Caco-2 (cell line): Measurements from ENCODE around the gene TMEM63B. TPM values are rescaled to one million over a fixed set of nuclear protein-coding genes. Genes with fewer than 3 reads are reported as not detected.
"Not testable (repeated sequence)": the region's sequence is repeated elsewhere in the genome, so short reads cannot be mapped to it uniquely, and the experiment has no call there.

Source experiments
- BruUV-seq: library from RNA; stranded (reverse); fragments of 400-500 nt; replicated peaks from 2 replicates; lab custom pipeline; 2021; lab: Mats Ljungman, UMichigan
- CTCF ChIA-PET: fragments of 300-600 bp; sonication (Branson Sonifier 250); formaldehyde crosslinking; loops from one replicate; lab custom pipeline; 2022; ENCODE audit warnings: antibody characterized with exemption; lab: Charles Lee
- POLR2A ChIA-PET: fragments of 300-600 bp; sonication (Branson Sonifier 250); formaldehyde crosslinking; loops from one replicate; lab custom pipeline; 2022; ENCODE audit warnings: antibody characterized with exemption; lab: Charles Lee
- DNase-seq, 2 experiments: peaks; one replicate each; pipeline versions ENCODE4 v3.0.0 to v3.0.0-alpha.2; 2020 to 2022
- H3K27me3 ChIP-seq: replicated peaks from 2 replicates; pipeline ENCODE4 v1.6.0; 2011; ENCODE audit warnings: low read length; ENCODE audit not compliant: control insufficient read depth, insufficient read depth
- H3K36me3 ChIP-seq: 2 replicates; pipeline ENCODE4 v1.5.1; 2011; ENCODE audit warnings: low read length; ENCODE audit not compliant: control insufficient read depth, insufficient read depth
- H3K4me1 ChIP-seq: fragments of 250-450 bp; sonication (Bioruptor Pico); 2 replicates; pipeline ENCODE4 v1.5.1; 2020; ENCODE audit warnings: mild to moderate bottlenecking
- H3K4me3 ChIP-seq: 2 replicates; pipeline ENCODE4 v1.5.1; 2011; ENCODE audit warnings: low read depth, mild to moderate bottlenecking, control low read depth, low read length
- H3K9me3 ChIP-seq: fragments of 250-450 bp; sonication (Bioruptor Pico); 2 replicates; pipeline ENCODE4 v1.5.1; 2020; ENCODE audit warnings: mild to moderate bottlenecking, moderate library complexity
- H3K27ac Mint-ChIP-seq: one replicate; pipeline ENCODE4 v1.8.0; 2022; ENCODE audit warnings: mixed read lengths; ENCODE audit not compliant: unreplicated experiment
- H3K27me3 Mint-ChIP-seq: one replicate; pipeline ENCODE4 v1.8.0; 2022; ENCODE audit warnings: mixed read lengths; ENCODE audit not compliant: insufficient read depth, unreplicated experiment
- H3K36me3 Mint-ChIP-seq: one replicate; pipeline ENCODE4 v1.8.0; 2022; ENCODE audit warnings: mild to moderate bottlenecking, mixed read lengths; ENCODE audit not compliant: insufficient read depth, unreplicated experiment
- H3K4me1 Mint-ChIP-seq: one replicate; pipeline ENCODE4 v1.8.0; 2022; ENCODE audit warnings: low read depth, mixed read lengths; ENCODE audit not compliant: unreplicated experiment
- H3K4me3 Mint-ChIP-seq: one replicate; pipeline ENCODE4 v1.8.0; 2022; ENCODE audit warnings: mild to moderate bottlenecking, moderate library complexity, mixed read lengths; ENCODE audit not compliant: unreplicated experiment
- H3K9me3 Mint-ChIP-seq: one replicate; pipeline ENCODE4 v1.8.0; 2022; ENCODE audit warnings: mixed read lengths; ENCODE audit not compliant: unreplicated experiment
- intact Hi-C: fragments of 100-400 bp; cut with micrococcal nuclease; formaldehyde crosslinking; loops from one replicate; pipeline ENCODE4 v1.10.0; 2022; ENCODE audit not compliant: unreplicated experiment
- total RNA-seq: library from RNA; stranded (reverse); gene quantifications from 2 replicates; pipeline ENCODE4 v1.2.3, GENCODE V29; 2022
- TF ChIP-seq, protein P1 (sequence below), 2 experiments: fragments of 200-600 bp in 1 of 2; IDR thresholded peaks; 1 replicate in 1 of 2; 2 replicates in 1 of 2; pipeline versions ENCODE4 v1.5.1 to v1.8.0; 2011 to 2022; ENCODE audit warnings: antibody characterized with exemption in 1 of 2, control low read depth in 1 of 2, inconsistent platforms in 1 of 2, low read depth in 1 of 2, low read length in 1 of 2, mild to moderate bottlenecking in 1 of 2, moderate library complexity in 1 of 2; ENCODE audit not compliant: insufficient read depth in 1 of 2, severe bottlenecking in 1 of 2, unreplicated experiment in 1 of 2

Gene TMEM63B
- total RNA-seq, 1 experiment from 2014 or later, result 28.2 TPM

- peaks cover 25% of the 10 kb centered on the region for H3K36me3 Mint-ChIP-seq
- H3K9me3 Mint-ChIP-seq, result no peaks in the 10 kb centered on the region
- no peaks in the 10 kb centered on the region for H3K27me3 ChIP-seq
- H3K27ac Mint-ChIP-seq, result peak overlapping the region; percentile 92
- no peaks in the 10 kb centered on the region for H3K9me3 ChIP-seq
- H3K36me3 ChIP-seq, result no peaks in the 10 kb centered on the region
- H3K27me3 Mint-ChIP-seq, result no peaks in the 10 kb centered on the region
- H3K4me1 Mint-ChIP-seq, result peaks cover 40% of the 10 kb centered on the region
- no TSS peak for BruUV-seq
- TF ChIP-seq, protein P1, sequence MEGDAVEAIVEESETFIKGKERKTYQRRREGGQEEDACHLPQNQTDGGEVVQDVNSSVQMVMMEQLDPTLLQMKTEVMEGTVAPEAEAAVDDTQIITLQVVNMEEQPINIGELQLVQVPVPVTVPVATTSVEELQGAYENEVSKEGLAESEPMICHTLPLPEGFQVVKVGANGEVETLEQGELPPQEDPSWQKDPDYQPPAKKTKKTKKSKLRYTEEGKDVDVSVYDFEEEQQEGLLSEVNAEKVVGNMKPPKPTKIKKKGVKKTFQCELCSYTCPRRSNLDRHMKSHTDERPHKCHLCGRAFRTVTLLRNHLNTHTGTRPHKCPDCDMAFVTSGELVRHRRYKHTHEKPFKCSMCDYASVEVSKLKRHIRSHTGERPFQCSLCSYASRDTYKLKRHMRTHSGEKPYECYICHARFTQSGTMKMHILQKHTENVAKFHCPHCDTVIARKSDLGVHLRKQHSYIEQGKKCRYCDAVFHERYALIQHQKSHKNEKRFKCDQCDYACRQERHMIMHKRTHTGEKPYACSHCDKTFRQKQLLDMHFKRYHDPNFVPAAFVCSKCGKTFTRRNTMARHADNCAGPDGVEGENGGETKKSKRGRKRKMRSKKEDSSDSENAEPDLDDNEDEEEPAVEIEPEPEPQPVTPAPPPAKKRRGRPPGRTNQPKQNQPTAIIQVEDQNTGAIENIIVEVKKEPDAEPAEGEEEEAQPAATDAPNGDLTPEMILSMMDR (IDR thresholded peaks at IDR 0.05; ENCODE audit: insufficient read depth in 1 of 2, low read depth in 1 of 2, low read length in 1 of 2, severe bottlenecking in 1 of 2, unreplicated experiment in 1 of 2), result no peak
- H3K4me3 ChIP-seq, result no peak overlapping the region
- ChIA-PET POLR2A (interaction anchor here (1.3 to 1.5 kb wide), 2 partner anchors 152 to 465 kb away, joined by 4 to 8 read pairs; partner anchors contain the start of genes GTPBP2 and HSP90AB1), CTCF (interaction anchor here (0.6 to 1.4 kb wide), 8 partner anchors 17 to 1190 kb away, joined by 3 to 7 read pairs (median 3); no protein-coding TSS in a partner anchor)
- DNase-seq, result peak; percentile 50 to 55
- intact Hi-C loops, result loop anchor here (1.0 to 2.0 kb wide), 2 partner anchors 22 to 140 kb away; no protein-coding TSS in a partner anchor
- peak overlapping the region; percentile 37 for H3K4me3 Mint-ChIP-seq
- peaks cover 36% of the 10 kb centered on the region for H3K4me1 ChIP-seq
Observed at GRCh38 chr6:44094403-44095242, 32.7 kb upstream of the TMEM63B start.

- POLR2A ChIA-PET, result interaction anchor here (1.3 to 1.5 kb wide), 2 partner anchors 152 to 466 kb away, joined by 4 to 8 read pairs; partner anchors contain the start of genes GTPBP2 and HSP90AB1
- peak overlapping the region; percentile 92 for H3K27ac Mint-ChIP-seq
Observed at GRCh38 chr6:44095243-44095623, 32.1 kb upstream of the TMEM63B start.

GRCh38 chr6:44096612-44097011 lies 30.7 kb upstream of the TMEM63B start:
- TF ChIP-seq, protein P1 (IDR thresholded peaks at IDR 0.05; ENCODE audit: insufficient read depth in 1 of 2, low read depth in 1 of 2, low read length in 1 of 2, severe bottlenecking in 1 of 2, unreplicated experiment in 1 of 2), result peak; percentile 70 to 80
- Histone ChIP-seq H3K4me1 (peaks cover 40% of the 10 kb centered on the region), H3K36me3 (no peaks in the 10 kb centered on the region), H3K27me3 (no peaks in the 10 kb centered on the region), H3K4me3 (no peak overlapping the region), H3K9me3 (no peaks in the 10 kb centered on the region)
- intact Hi-C loops, result loop anchor here (1.0 to 2.0 kb wide), 3 partner anchors 37 to 142 kb away; no protein-coding TSS in a partner anchor
- peaks cover 24% of the 10 kb centered on the region for H3K36me3 Mint-ChIP-seq
- BruUV-seq, result no TSS peak
- ChIA-PET POLR2A (interaction anchor here (0.5 kb wide), 1 partner anchor 261 kb away, joined by 4 read pairs; no protein-coding TSS in a partner anchor), CTCF (interaction anchor here (0.5 to 1.2 kb wide), 14 partner anchors 15 to 159 kb away, joined by 3 to 8 read pairs (median 4); partner anchors contain the start of genes SLC29A1 and TMEM63B)
- H3K27me3 Mint-ChIP-seq, result no peaks in the 10 kb centered on the region
- peak overlapping the region; percentile 87 for H3K27ac Mint-ChIP-seq
- H3K4me1 Mint-ChIP-seq, result peaks cover 47% of the 10 kb centered on the region
- no peaks in the 10 kb centered on the region for H3K9me3 Mint-ChIP-seq
- DNase-seq, result peak; percentile 73 to 83
- no peak overlapping the region for H3K4me3 Mint-ChIP-seq

More at GRCh38 chr6:44095243-44095623, 32.1 kb upstream of the TMEM63B start:
- not testable (repeated sequence) for H3K9me3 Mint-ChIP-seq, DNase-seq, BruUV-seq, H3K27me3 Mint-ChIP-seq, H3K9me3 ChIP-seq, H3K27me3 ChIP-seq, H3K4me3 ChIP-seq, H3K36me3 ChIP-seq
- intact Hi-C loops, result loop anchor here (1.0 to 2.0 kb wide), 2 partner anchors 22 to 139 kb away; no protein-coding TSS in a partner anchor
- CTCF ChIA-PET, result interaction anchor here (0.6 to 1.4 kb wide), 5 partner anchors 17 to 428 kb away, joined by 3 to 7 read pairs (median 3); no protein-coding TSS in a partner anchor
- H3K4me3 Mint-ChIP-seq, result peak overlapping the region; percentile 37
- H3K4me1 ChIP-seq, result peaks cover 40% of the 10 kb centered on the region
- peaks cover 29% of the 10 kb centered on the region for H3K36me3 Mint-ChIP-seq
- H3K4me1 Mint-ChIP-seq, result peaks cover 44% of the 10 kb centered on the region
